ENCODE data around the gene ARHGAP5.
"Not testable (repeated sequence)": the region's sequence is repeated elsewhere in the genome, so short reads cannot be mapped to it uniquely, and the experiment has no call there.

Gene ARHGAP5

DNA sequence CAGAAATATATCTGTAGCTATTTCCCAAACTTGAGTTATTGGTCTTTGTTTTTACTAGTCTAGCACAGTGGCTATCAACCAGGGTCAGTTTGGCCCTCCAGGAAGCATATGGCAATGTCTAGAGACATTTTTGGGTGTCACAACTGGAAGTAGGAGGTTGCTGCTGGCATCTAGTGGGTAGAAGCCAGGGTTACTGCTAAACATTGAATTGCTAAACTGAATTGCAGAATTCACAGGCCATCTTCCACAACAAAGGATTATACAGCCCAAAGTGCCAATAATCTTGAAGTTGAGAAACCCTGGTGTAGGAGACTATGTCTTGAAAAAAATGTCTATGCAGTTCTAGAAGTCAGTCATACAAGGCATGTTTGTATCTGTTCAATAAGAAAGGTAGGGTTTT, 27.7 kb downstream of the ARHGAP5 start:
- no peak for DNase-seq (ENCODE audit: low read depth in 2 of 2)
- H3K4me3 ChIP-seq (replicated peaks in 1 of 2; ENCODE audit: low read depth in 2 of 2, low read length in 2 of 2) = no peak overlapping the region
- TF ChIP-seq, protein P1, sequence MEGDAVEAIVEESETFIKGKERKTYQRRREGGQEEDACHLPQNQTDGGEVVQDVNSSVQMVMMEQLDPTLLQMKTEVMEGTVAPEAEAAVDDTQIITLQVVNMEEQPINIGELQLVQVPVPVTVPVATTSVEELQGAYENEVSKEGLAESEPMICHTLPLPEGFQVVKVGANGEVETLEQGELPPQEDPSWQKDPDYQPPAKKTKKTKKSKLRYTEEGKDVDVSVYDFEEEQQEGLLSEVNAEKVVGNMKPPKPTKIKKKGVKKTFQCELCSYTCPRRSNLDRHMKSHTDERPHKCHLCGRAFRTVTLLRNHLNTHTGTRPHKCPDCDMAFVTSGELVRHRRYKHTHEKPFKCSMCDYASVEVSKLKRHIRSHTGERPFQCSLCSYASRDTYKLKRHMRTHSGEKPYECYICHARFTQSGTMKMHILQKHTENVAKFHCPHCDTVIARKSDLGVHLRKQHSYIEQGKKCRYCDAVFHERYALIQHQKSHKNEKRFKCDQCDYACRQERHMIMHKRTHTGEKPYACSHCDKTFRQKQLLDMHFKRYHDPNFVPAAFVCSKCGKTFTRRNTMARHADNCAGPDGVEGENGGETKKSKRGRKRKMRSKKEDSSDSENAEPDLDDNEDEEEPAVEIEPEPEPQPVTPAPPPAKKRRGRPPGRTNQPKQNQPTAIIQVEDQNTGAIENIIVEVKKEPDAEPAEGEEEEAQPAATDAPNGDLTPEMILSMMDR (IDR thresholded peaks at IDR 0.05; ENCODE audit: low read depth, low read length) = no peak

DNA sequence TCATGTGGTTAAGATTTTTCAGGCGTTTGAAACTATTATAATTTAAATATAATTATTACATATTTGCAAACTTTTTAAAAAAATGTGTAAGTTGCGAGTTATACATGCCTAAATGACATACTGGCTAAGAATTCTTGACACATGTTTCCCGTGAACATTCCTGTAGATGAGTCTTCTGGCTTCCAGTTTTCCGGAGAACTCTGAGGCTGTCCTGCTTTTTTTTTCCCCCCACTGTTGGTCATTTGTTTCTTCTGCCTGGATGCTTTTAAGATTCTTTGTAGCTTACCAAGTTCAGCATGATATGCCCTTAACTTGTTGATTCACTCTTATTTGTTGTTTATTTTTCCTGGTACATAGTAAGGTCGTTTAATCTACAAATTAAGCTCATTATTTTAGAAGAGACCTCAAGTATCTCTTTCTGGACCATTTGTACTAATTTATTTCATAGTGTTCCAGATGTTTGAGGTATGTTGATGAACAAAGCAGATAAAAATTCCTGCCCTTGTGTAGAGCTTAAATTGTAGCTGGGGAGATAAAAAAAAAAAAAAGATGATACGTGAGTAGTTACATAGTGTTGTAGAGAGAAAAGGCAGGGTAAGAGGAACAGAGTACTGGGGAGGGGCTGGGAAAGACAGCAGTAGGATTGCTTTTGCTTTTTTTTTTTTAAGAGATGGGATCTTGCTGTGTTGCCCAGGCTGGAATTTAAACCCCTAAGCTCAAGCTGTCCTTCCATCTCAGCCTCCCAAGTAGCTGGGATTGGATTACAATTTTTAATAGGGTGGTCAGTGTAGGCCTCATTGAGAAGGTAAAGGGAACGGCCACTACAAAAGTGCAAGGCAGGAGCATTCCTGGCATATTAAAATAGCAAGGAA, 32.8 kb downstream of the ARHGAP5 start:
- TF ChIP-seq, protein P1 (IDR thresholded peaks at IDR 0.05; ENCODE audit: low read depth, low read length) = no peak
- H3K4me3 ChIP-seq (replicated peaks in 1 of 2; ENCODE audit: low read depth in 2 of 2, low read length in 2 of 2) = no peak overlapping the region
- DNase-seq (ENCODE audit: low read depth in 2 of 2) = peak; percentile 56 to 82

DNA sequence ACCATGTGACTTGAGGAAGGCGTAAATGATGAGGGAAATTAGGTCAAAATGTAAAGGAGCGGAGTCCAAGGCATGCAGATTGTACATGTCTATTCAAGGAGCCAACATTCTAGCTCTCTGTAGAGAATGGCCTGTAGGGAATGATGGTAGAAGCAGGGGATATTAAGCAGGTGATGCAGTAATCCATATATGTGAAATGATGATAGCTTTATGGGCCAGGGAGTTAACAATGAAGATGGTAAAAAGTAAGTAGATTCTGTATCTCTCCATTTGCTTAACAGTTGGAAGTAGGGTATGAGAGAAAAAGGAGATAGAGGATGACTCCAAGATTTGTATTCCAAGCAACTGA, 33.4 kb downstream of the ARHGAP5 start:
- DNase-seq (ENCODE audit: low read depth in 2 of 2) = no peak
- no peak overlapping the region for H3K4me3 ChIP-seq (replicated peaks in 1 of 2; ENCODE audit: low read depth in 2 of 2, low read length in 2 of 2)
- TF ChIP-seq, protein P1 (IDR thresholded peaks at IDR 0.05; ENCODE audit: low read depth, low read length) = no peak

DNA sequence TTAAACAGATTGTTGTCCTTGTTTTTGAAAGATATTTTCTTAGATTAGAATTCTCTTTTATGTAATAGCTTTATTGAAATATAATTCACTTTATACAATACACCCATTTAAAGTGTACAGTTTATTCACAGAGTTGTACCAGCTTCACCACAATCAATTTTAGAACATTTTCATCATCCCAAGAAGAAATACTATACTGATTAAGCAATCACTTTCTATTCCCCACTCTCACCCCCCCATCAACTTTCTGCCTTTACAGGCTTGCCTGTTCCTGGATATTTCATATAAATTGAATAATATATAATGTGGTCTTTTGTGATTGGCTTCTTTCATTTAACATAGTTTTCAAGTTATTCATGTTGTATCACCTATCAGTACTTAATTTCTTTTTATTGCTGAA, 44.4 kb downstream of the ARHGAP5 start:
- TF ChIP-seq, protein P1 (IDR thresholded peaks at IDR 0.05; ENCODE audit: low read depth, low read length) = no peak

DNA sequence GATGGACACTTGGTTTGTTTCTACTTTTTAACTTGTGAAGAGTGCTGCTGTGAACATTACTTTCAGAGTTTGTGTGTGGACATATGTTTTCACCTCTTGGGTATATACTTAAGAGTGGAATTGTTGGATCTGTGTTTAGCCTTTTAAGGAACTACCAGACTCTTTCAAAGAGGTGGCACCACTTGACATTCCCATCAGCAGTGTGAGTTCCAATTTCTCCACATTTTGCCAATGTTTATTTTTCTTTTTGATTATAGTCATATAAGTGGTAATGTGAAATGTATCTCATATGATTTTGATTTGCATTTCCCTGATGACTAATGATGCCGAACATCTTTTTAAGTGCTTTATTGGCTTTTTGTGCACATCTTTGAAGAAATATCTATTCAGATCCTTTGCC, 44.8 kb downstream of the ARHGAP5 start:
- H3K4me3 ChIP-seq (replicated peaks in 1 of 2; ENCODE audit: low read depth in 2 of 2, low read length in 2 of 2) = no peak overlapping the region
- TF ChIP-seq, protein P1 (IDR thresholded peaks at IDR 0.05; ENCODE audit: low read depth, low read length) = no peak
- no peak for DNase-seq (ENCODE audit: low read depth in 2 of 2)

More for the DNA sequence above, 44.4 kb downstream of the ARHGAP5 start:
- no peak overlapping the region for H3K4me3 ChIP-seq (replicated peaks in 1 of 2; ENCODE audit: low read depth in 2 of 2, low read length in 2 of 2)
- DNase-seq (ENCODE audit: low read depth in 2 of 2) = no peak

DNA sequence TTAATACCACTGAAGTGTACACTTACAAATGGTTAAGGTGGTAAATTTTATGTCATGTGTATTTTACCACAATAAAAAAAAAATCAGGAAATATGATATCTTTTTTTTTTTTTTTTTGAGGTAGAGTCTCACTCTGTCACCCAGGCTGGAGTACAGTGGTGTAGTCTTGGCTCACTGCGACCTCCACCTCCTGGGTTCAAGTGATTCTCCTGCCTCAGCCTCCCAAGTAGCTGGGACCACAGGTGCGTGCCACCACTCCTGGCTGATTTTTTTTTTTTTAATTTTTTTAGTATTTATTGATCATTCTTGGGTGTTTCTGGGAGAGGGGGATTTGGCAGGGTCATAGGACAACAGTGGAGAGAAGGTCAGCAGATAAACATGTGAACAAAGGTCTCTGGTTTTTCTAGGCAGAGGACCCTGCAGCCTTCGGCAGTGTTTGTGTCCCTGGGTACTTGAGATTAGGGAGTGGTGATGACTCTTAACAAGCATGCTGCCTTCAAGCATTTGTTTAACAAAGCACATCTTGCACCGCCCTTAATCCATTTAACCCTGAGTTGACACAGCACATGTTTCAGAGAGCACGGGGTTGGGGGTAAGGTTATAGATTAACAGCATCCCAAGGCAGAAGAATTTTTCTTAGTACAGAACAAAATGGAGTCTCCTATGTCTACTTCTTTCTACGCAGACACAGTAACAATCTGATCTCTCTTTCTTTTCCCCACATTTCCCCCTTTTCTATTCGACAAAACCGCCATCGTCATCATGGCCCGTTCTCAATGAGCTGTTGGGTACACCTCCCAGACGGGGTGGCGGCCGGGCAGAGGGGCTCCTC, 50.0 kb downstream of the ARHGAP5 start:
- DNase-seq (ENCODE audit: low read depth in 2 of 2); H3K4me3 ChIP-seq (replicated peaks in 1 of 2; ENCODE audit: low read depth in 2 of 2, low read length in 2 of 2): not testable (repeated sequence)

DNA sequence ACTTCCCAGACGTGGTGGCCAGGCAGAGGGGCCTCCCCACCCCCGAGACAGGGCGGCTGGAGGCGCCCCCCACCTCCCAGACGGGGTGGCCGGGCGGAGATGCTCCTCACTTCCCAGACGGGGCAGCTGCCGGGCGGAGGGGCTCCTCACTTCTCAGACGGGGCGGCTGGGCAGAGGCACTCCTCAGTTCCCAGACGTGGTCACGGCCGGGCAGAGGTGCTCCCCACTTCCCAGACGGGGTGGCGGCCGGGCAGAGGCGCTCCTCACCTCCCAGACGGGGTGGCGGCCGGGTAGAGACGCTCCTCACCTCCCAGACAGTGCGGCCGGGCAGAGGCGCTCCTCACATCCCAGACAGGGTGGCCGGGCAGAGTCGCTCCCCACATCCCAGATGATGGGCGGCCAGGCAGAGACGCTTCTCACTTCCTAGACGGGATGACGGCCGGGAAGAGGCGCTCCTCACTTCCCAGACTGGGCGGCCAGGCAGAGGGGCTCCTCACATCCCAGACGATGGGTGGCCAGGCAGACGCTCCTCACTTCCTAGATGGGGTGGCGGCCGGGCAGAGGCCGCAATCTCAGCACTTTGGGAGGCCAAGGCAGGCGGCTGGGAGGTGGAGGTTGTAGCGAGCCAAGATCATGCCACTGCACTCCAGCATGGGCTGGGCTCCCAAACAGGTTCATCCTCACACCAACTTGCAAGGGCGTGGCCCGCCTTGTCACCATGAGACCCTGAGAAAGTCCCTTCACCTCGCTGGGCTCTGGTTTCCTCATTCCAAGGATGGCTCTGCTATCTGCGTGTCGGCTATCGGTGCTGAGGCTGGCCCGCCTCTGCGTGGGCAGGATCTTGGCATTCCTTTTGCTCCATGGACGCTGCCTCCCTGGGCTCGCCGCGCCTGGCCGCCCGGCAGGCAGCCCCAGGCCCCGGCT, 50.9 kb downstream of the ARHGAP5 start:
- H3K4me3 ChIP-seq (replicated peaks in 1 of 2; ENCODE audit: low read depth in 2 of 2, low read length in 2 of 2); DNase-seq (ENCODE audit: low read depth in 2 of 2): not testable (repeated sequence)
